HS-27A (cell line): Measurements from ENCODE around the gene TRIO.

Experiments
- DNase-seq: peaks from one replicate; pipeline ENCODE4 v3.0.0-alpha.2; 2012; ENCODE audit warnings: low read depth, missing footprints

The TRIO gene

DNA sequence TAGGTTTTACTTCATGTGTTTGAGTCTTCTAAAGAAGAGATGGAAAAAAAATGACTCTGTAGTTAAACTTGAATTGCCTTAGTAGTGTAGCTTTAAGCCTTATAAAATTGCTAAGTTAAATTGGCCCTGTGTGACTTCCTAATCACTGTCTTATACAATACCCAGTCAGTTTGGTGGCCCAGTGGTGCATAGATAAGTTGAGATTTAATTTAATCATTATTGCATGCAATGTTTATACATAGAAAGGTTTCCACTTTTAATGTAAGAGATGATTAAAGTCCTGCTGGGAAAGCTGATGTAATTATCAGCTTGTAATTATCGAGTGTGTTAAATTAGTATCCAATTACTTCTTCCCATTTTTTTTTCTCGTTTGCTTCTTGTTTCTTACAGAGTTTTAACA lies 187.1 kb downstream of the TRIO start:
- no peak for DNase-seq

DNA sequence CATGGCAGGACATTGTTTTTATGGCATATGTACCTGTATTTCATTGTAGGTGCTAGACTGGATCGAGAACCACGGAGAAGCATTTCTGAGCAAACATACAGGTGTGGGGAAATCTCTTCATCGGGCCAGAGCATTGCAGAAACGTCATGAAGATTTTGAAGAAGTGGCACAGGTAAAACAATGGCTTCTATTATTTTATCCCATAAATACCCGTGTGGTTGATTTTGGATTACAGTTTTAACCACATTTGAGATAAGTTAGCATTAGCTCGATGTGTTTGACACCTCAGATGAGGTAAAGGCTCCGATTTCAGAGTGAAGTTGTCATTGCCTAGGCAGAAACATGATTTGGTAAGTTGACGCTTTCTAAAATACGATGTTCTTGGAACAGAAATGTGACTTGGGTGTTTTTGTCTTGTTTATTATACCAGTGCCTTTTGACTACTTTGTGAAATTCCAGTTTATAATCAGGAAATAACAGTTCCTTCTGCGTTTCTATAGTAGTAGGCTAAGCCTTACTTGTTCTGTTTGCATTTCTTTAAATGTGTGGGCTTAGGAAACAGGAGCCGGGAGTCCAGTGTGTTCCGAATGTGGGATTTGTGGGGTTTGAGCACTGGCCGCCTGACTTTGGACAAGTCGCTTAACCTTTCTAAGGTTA lies 187.7 kb downstream of the TRIO start:
- DNase-seq: no peak

DNA sequence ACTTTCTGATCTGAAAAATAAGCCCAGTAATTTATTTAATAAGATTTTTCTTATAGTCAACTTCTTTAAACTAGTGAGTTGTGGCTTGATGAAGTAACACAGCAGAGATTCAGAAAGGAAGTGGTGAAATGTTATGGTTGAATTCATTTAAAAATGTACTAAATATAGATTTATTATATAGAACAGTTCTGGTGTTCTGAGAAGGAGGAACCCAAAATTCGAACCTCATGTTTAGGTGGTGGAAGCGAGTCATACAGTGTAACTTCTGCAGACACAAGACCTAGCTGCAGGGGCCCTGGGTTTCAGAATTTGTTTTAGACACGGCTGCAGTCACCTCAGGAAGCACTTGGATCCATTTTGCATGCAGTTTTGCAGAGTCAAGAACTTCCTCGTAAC lies 188.2 kb downstream of the TRIO start:
- DNase-seq: no peak

DNA sequence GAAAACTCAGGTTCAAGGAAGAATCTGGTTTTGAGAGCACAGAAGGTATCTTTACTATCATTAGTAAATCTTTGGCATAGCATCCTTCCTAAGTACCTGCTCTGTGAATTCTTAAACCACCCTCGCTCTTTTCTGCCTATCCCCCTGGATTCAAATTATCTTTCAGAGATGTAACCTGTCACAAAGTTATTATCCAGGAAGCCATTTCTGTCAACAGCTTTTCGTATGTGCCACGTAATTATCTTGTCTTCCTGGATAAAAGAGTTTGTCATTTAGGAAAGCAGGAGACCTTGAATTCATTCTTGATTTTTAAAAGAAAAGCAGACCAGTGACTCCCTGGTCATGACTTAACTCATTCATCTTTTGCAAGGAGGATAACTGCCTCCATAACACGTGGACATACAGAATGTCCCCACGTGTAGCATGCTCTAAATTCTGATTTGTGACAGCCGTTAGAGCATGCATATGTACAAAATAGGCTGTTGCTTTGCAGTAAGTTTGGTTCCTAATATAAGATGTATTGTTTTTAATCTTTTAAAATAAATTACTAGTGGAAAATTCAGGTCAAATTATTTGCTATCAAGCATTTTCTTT lies 189.0 kb downstream of the TRIO start:
- no peak for DNase-seq

DNA sequence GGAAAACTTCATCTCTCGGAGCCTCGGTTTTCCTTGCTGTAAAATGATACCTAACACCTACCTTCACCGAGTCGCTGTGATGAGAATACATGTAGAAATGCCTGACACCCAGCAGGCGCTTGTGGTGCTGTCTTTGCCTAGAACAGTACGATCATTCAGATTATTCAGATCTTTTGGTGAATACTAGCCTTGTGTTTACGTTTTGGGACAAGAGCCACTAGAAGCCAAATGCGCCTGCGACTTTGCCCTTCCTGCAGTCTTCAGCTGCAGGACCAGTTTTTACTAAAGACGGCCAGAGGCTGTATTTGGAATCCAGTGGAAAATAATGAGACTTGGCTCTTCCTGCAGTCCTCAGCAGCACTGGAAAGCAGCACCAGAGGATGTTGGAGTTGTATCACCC lies 189.6 kb downstream of the TRIO start:
- no peak for DNase-seq

DNA sequence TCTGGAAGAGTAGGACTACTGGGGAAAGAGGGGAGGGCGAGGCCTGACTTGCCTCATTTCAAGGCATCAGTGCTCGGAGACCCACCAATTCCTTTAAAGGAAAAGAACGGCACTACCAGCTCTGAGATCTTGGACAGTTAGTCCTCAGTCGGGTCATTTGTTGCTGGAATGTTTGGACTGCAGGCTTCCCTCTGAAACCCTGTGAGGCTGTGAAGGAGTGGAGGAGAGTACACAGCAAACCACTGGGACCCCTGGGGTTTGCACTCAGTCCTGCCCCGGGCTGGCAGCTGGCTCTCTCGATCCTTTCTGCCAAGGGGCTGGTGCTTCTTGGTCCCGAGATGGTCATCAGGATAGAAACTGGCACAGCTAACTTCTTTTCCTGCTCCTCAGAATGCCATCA lies 194.5 kb downstream of the TRIO start:
- DNase-seq: no peak

DNA sequence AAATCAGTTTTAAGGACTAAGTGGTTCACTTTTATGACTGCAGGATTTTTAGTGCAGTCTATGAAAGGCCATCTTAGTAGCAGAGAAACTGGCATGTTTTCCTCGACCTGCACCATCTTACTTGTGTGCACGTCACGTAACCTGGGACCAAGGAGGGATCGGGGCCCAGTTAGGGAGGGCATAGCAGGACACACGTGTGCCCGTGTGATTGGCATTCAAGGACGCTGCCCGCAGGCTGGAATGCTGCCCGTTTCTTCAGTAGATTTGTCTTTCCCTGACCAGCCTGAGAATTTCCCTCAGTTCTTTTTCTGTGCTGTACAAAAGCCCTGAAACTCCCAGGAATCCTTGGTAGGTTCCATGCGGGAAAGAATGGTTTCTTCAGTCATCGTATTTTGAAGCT lies 196.3 kb downstream of the TRIO start:
- DNase-seq: no peak

DNA sequence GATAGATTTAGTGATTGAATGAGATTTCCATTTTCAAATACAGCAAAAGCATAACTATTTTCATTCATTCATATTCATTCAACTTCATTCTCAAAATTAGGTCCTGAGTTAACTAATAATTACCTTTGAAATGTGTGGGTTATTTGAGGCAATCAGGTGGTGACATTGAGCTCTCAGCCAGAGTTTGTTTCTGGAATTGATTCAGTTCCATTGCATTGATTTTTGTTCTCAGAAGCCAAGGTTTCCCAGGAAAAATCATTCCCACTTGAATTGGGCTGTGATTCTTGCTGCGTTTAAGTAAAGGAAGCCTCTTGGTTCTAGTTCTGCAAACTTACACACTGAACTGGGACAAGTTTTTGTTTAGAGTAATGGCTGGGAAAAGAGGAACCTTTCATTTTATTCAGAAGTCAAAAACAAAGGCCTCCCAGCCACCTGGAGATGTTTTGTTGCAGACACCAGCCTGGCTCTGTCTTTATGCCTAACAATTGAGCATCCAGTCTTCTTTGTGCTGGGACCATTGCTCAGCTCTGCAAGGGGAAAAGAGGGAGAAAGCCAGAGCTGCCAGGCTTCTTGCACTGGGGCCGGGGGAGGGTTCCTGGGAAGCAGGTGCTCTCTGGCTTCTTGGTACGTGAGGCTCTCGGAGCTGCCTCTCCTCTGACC lies 198.6 kb downstream of the TRIO start:
- no peak for DNase-seq

DNA sequence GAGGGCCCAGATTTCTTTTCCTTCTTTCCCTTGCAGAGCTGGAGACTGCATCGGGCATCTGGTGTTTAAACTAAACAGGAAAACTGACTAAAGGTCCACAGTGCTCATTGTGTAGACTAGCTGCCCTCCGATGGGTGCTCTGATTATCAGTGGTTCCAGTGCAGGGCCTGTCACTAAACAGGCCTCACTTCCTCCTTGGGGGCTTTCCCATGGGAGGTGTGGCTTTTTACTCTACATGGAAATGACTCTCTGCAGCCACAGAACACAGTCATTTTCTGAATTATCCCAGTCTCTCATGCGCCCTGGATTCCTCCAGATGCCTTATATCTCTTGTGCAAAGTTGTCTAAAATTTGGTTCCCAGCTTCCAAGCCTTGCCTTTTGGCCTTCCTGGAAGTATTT lies 199.2 kb downstream of the TRIO start:
- DNase-seq: no peak

DNA sequence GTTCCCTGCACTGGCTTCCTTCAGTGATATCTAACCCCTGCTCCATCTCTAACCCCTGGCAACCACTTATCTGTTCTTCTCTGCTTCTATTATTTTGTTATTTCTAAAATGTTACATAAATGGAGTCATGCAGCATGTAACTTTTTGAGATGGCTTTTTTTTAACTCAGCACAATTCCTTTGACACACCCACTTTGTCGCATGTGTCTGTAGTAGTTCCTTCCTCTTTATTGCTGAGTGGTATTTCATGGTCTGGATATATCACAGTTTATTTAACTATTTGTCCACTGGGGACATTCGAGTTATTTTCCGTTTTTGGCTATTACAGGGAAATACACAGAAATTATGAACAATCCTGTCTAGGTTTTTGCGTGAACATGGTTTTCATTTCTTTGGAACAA lies 200.2 kb downstream of the TRIO start:
- no peak for DNase-seq

DNA sequence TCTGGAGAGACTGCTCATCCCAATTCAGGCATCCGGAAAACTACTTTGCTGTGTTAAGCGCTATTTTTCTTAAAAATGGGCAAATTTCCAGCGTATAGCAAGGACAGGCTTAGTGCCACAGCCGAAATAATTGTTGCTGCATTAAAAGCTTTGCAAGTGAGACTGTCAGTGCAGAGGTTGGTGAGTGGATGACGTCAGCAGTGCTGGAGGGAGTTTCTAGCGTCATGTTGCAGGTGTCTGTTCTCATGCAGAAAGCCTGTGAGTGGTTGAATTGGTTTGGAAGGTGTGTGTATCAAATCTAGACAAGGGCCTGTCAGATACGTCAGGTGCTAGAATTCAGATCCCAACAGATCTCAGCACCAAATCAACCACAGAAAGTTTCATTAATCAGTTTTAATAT lies 204.4 kb downstream of the TRIO start:
- DNase-seq: no peak

DNA sequence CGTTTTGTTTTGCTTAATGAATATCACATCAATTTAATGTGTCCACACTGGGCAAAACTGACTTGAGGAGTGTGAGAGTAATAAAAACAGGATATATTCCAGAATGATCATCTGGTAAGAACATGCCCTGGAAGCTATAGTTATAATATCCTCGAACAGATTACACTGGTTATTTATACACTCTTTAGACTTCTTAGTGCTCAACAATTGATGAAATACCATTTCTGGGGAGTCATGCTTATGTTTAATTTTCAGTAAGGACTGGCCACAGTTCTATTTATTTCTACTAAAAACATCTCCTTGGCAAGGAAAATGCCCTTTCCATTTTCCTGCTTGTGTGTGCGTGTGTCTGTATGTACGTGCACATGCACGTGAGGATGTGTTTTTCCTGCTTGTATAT lies 205.0 kb downstream of the TRIO start:
- DNase-seq: no peak

DNA sequence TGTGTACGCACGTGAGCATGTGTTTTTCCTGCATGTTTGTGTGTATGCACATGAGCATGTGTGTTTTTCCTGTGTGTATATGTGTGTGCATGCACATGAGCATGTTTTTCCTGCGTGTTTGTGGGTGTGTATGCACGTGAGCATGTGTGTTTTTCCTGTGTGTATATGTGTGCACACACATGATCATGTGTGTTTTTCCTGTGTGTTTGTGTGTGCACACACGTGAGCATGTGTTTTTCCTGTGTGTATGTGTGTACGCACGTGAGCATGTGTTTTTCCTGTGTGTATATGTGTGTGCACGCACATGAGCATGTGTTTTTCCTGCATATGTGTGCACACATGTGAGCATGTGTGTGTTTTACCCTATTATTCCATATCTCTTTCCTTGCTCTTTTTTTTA lies 205.9 kb downstream of the TRIO start:
- no peak for DNase-seq

DNA sequence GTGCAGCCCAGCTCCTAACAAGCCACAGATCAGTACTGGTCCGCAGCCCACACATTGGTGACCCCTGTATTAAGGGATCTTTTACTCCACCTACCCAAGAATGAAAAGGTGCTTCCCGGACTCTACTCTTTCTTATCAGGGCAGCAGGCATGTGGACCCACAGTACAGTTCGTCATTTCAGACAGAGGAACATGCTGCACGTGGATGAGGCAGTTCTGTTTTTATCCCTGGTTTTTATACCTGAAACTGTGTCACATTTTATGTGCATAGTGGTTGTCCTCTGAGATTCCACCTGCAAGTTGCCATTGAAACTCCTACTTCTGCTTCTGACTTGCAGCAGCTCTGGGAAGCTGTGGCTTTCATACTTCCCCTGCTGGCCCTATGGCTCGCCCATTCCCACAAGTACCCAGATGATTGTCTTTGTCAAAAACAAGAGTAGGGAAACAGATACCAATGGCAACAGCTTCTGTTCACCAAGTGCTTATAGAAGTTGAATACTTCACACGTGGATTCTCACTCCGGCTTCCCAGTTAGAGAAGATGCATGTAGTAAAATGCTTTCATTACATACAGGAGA lies 208.0 kb downstream of the TRIO start:
- no peak for DNase-seq

DNA sequence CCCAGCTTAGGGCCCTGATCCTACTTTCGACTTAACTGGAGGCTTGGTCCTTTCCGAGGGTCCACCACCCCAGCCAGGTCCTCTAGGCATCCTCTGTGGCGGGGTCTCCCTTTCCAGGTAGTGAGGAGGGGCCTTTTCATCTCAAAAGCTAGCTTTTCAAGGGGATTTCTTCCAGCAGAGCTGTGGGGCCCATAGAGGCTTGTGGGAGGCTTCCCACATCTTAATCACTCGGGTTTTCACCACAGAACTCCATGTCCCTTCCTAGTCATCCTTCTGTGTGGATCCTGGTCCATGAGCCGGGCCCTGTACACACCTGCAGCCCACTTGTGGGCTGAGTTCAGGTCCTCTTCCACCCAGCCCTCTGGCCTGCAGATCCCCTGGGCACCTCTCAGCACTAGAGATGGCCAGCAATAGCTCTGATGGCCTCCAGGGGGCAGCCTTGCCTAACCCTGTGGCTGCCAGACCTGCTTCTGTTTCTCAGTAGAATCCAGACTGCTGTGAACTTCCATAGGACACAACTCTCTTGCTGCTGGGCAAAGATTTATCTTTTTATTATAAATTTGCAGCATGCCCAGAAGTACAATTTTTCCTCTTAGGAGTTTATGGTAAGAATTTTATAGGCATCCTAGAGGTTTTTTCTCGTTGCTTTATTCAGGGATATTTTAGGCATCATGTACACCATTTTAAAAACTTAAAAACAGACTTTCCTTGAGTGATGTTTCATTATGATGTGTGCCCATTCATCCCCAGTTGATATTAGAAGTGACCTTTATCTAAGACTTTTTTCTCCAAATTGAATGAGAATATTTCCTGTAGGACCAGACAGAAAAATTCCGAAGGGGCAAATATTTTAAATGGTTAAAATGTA lies 208.9 kb downstream of the TRIO start:
- peak; percentile 23 for DNase-seq

DNA sequence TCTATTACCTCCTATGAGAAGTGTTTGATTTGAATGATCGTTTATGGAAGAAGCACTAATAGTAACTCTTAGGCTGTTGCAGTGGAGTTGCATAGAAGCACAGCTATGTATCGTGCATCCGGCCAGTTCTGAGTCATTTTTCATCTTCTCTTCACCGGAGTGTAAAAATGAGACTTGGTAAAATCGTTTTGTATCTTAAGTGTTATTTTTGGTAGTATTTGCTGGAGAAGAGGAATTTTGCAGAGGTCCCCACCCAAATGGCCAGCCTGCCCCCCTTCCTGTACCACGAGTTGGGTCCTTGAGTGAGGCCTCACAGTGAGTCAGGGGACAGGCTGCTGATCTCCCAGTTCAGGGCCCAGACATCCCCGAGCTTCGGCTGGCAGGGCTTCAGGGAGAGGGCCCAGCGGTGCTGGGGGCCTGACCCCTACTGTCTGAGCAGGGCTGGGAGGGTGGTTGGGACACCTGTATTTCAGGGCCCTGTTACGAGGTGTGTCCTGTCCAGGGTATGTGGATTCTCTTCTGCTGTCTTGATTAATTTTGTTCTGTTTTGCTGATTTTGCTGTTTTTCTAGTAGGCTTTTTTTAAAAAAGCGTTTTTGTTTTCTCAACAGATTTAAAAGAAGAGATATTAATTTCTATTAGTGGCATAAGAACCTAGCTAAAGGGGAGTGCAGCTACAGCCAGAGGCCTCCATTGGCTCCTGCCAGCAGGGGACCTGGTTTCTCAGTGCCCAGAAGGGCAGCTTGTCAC lies 210.8 kb downstream of the TRIO start:
- no peak for DNase-seq

DNA sequence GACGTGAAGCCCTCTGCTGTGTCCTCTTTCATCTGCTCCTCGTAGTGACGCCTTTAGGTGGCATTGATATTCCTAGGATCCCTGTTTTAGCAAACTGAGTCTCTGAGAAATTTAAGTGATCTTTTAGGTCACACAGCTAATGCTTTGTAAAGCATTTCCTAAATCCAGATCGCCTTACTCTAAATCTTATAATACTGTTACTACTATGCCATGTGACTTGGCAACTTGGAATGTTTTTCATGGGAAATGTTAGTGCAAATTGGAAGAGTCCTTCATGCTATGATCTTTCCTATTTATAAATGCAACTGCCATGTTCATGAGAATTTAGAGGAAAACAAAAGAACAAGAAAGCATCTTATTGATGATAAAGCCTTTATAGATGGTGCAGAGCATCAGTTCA lies 212.2 kb downstream of the TRIO start:
- no peak for DNase-seq

DNA sequence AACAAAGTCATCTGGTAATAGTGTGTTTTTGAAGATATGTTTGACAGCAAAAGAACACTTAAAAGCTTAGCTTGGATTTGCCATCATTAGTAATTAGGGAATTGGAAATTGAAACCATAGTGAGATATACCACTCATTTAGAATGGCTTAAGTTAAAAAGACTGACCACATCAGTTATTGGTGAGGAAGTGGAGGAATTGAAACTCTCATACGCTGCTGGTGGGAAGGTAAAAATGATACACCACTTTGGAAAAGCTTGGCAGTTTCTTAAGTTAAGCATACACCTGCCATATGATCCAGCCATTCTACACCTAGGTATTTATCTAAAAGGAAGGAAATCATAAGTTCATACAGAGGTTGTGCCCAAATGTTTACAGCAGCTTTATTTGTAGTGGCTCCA lies 213.2 kb downstream of the TRIO start:
- DNase-seq: no peak

DNA sequence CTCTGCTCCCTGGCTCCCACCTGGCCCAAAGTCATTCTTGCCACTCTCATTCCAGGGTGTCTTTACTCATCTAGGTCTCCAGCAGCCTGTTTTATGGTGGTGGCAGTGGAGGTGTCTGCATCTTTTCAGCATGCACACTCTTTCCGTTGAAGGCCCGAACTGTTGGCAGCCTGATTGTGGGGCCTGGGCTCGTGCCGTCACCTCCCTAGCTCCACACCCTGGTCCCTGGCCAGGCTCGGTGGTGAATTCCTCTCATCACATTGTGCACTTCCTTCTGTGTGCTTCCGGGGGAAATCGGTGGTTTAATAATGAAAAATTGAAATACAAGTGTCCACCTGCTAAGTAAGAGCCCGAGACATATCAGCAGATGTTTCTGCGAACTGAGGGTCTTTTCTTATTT lies 214.3 kb downstream of the TRIO start:
- no peak for DNase-seq

DNA sequence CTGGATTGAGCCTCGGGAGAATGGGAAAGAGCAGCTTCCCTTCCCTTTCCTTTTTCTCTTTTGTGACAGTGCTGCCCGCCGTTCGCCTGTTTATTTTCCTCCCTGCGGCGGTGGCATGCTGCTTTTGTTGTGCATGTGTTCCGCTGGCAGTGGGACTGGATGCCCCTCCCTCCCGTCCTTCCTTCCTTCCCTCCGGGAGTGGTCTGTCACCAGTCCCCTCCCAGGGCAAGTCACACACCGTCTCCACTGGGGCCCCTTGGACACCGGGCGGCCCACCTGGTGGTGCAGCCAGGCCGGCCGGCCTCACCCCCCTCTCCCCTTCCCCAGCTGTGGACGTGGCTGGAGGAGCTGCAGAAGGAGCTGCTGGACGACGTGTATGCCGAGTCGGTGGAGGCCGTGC lies 214.7 kb downstream of the TRIO start:
- no peak for DNase-seq

DNA sequence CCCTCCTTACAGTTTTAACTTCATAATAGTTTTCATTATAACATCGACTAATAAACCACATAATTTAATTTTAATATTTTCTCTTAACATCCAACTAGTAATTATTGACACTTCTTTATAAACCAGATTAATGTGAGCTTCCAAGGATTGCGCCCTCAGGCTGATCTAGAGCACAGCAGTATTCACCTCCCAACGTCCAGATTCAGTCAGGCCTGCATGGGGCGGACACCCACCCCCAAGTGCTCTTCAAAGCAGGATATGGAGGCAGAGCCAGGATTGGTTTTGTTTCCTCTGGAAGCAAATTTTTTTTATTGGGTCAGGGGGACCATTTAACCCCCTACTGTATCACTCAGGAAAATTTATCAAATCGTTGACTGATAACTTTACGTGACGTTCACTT lies 215.4 kb downstream of the TRIO start:
- DNase-seq: no peak
